Right lobe of liver (tissue), 6 donors: ENCODE data around the gene PCYOX1L. TPM values are rescaled to one million over a fixed set of nuclear protein-coding genes. Genes with fewer than 3 reads are reported as not detected.

Source experiments
- ATAC-seq, 4 donors: fragments of 200-7000 bp; cut with Tn5 transposase; one replicate each; pipeline ENCODE4 v1.9.1; 2020; ENCODE audit warnings: mild to moderate bottlenecking in 4 of 4, moderate library complexity in 4 of 4
- DNase-seq, 3 donors: peaks; one replicate each; pipeline ENCODE4 v3.0.0-alpha.2; 2020
- H3K27ac ChIP-seq, 3 donors: fragments of 200-600 bp; one replicate each; pipeline ENCODE4 v1.8.0; 2022
- H3K27me3 ChIP-seq, 2 donors: fragments of 200-600 bp; one replicate each; pipeline ENCODE4 v1.8.0; 2022
- H3K36me3 ChIP-seq, 4 donors: fragments of 200-600 bp; sonication (generic) in 1 of 4; one replicate each; pipeline versions ENCODE4 v1.5.1 to v1.8.0; 2017 to 2022; ENCODE audit warnings: control low read depth in 1 of 4
- H3K4me1 ChIP-seq, 4 donors: fragments of 200-600 bp; sonication (generic) in 1 of 4; one replicate each; pipeline versions ENCODE4 v1.5.1 to v1.8.0; 2017 to 2022; ENCODE audit warnings: control low read depth in 1 of 4
- H3K4me3 ChIP-seq, 3 donors: fragments of 200-600 bp; one replicate each; pipeline ENCODE4 v1.8.0; 2022
- H3K9me3 ChIP-seq, 4 donors: fragments of 200-600 bp; sonication (generic) in 1 of 4; one replicate each; pipeline versions ENCODE4 v1.5.1 to v1.8.0; 2017 to 2022; ENCODE audit warnings: control low read depth in 1 of 4
- CTCF ChIP-seq, 4 donors: fragments of 200-600 bp in 3 of 4; fragments of 450-650 bp in 1 of 4; IDR thresholded peaks; one replicate each; pipeline versions ENCODE4 v1.5.1 to v1.8.0; 2016 to 2022; ENCODE audit warnings: antibody characterized with exemption in 4 of 4, mild to moderate bottlenecking in 2 of 4
- POLR2A ChIP-seq: fragments of 450-650 bp; IDR thresholded peaks from one replicate; pipeline ENCODE4 v1.6.1; 2017; ENCODE audit warnings: antibody characterized with exemption, mild to moderate bottlenecking
- WGBS: methylation state at CpG from one replicate; pipeline ENCODE4 v1.1.6; 2018; ENCODE audit warnings: low coverage, low lambda C conversion rate; ENCODE audit not compliant: insufficient coverage; ENCODE audit errors: missing lambda C conversion rate; 5-methylcytosine and 5-hydroxymethylcytosine counted together
- intact Hi-C, 2 donors: fragments of 100-400 bp; cut with DNase I; formaldehyde crosslinking; loops; one replicate each; pipeline versions ENCODE4 v1.11.2 to v1.14.1; 2022
- total RNA-seq, 6 experiments: library from RNA; depleted of rRNA in 2 of 6; stranded (reverse); fragments of >200 nt in 2 of 6; fragmentation: NEBNext Ultra II Directional in 3 of 6; extraction: Animal tissue kit (Norgen Biotek cat#: 25700) in 3 of 6; gene quantifications; one replicate each; pipeline versions ENCODE4 v1.1.0 to v1.2.4, GENCODE V29; 2016 to 2023
- donor health status: DM: no; HTN: yes; CAD: no.
- donor health status: DM: no; HTN: no; CAD: no.
- donor health status: DM: no; HTN: no; CAD: no.
- donor health status: DM: no; HTN: yes; CAD: no.
- donor health status: DM: no; HTN: yes; CAD: no.

The PCYOX1L gene
- total RNA-seq, 6 experiments from 2014 or later: 0.29 to 1.2 (median 0.62) TPM

GRCh38 chr5:149408252-149409099 lies 50.6 kb downstream of the PCYOX1L start:
- peak overlapping the region; percentile 54 to 64 (median 62) for H3K27ac ChIP-seq
- H3K4me1 ChIP-seq: no peaks in the 10 kb centered on the region
- TF ChIP-seq POLR2A (no peak), CTCF (IDR thresholded peaks at IDR 0.05) (no peak)
- DNase-seq (no peak), ATAC-seq (no peak)
- peak overlapping the region; percentile 21 to 37 (median 35) for H3K4me3 ChIP-seq
- no peaks in the 10 kb centered on the region for H3K27me3 ChIP-seq
- intact Hi-C loops: no loop called here
- H3K36me3 ChIP-seq: no peaks in the 10 kb centered on the region
- WGBS: 80% methylated on average over 9 of the region's 12 CpGs
- H3K9me3 ChIP-seq: no peaks in the 10 kb centered on the region

- TF ChIP-seq CTCF (IDR thresholded peaks at IDR 0.05): no peak
- TF ChIP-seq POLR2A: no peak
- peak overlapping the region; percentile 21 to 37 (median 35) for H3K4me3 ChIP-seq
- intact Hi-C loops: no loop called here
- H3K9me3 ChIP-seq: no peaks in the 10 kb centered on the region
- no peaks in the 10 kb centered on the region for H3K36me3 ChIP-seq
- peak overlapping the region; percentile 2 to 62 (median 15) for H3K27ac ChIP-seq
- ATAC-seq (no peak), DNase-seq (no peak)
- 93% methylated on average over 3 of the region's 6 CpGs for WGBS
- no peaks in the 10 kb centered on the region for H3K27me3 ChIP-seq
- H3K4me1 ChIP-seq: no peaks in the 10 kb centered on the region
Observed at GRCh38 chr5:149409268-149409948, 51.6 kb downstream of the PCYOX1L start.

GRCh38 chr5:149410071-149410470 lies 52.2 kb downstream of the PCYOX1L start:
- H3K27me3 ChIP-seq: no peaks in the 10 kb centered on the region
- no peaks in the 10 kb centered on the region for H3K4me1 ChIP-seq
- intact Hi-C loops: no loop called here
- no peaks in the 10 kb centered on the region for H3K36me3 ChIP-seq
- DNase-seq (no peak), ATAC-seq (no peak)
- TF ChIP-seq POLR2A (no peak), CTCF (IDR thresholded peaks at IDR 0.05) (no peak)
- 76% methylated on average over 6 of the region's 7 CpGs for WGBS
- H3K9me3 ChIP-seq: no peaks in the 10 kb centered on the region
- peak overlapping the region in 2 of 3 donors; percentile 2 to 18 for H3K27ac ChIP-seq
- peak overlapping the region; percentile 21 to 37 (median 35) for H3K4me3 ChIP-seq

- H3K27ac ChIP-seq: peak overlapping the region in 2 of 3 donors; percentile 4 to 18
- H3K27me3 ChIP-seq: no peaks in the 10 kb centered on the region
- H3K9me3 ChIP-seq: no peaks in the 10 kb centered on the region
- H3K4me3 ChIP-seq: peak overlapping the region in 2 of 3 donors; percentile 35 to 37
- no peaks in the 10 kb centered on the region for H3K4me1 ChIP-seq
- DNase-seq: no peak
- no peaks in the 10 kb centered on the region for H3K36me3 ChIP-seq
- no peak for TF ChIP-seq POLR2A
- ATAC-seq: no peak
- 69% methylated on average over 6 of the region's 15 CpGs for WGBS
- intact Hi-C loops: no loop called here
Observed at GRCh38 chr5:149410721-149411432, 53.0 kb downstream of the PCYOX1L start.
